PC-3 (cell line): ENCODE measurements around the gene FAM151A. TPM values are rescaled to one million over a fixed set of nuclear protein-coding genes. Genes with fewer than 3 reads are reported as not detected.

Experiments used
- ATAC-seq: fragments of 200-7000 bp; cut with Tn5 transposase; 2 replicates; pipeline ENCODE4 v1.9.1; 2020; ENCODE audit warnings: mild to moderate bottlenecking, moderate library complexity
- BruUV-seq: library from RNA; stranded (reverse); fragments of 400-500 nt; replicated peaks from 2 replicates; lab custom pipeline; 2021; lab: Mats Ljungman, UMichigan
- CTCF ChIA-PET: fragments of 300-600 bp; sonication (Branson Sonifier 250); formaldehyde crosslinking; loops from one replicate; lab custom pipeline; 2022; ENCODE audit warnings: antibody characterized with exemption; lab: Charles Lee
- POLR2A ChIA-PET: fragments of 300-600 bp; sonication (Branson Sonifier 250); formaldehyde crosslinking; loops from one replicate; lab custom pipeline; 2022; ENCODE audit warnings: antibody characterized with exemption; ENCODE audit not compliant: unreplicated experiment; lab: Charles Lee
- DNase-seq: peaks from one replicate; pipeline ENCODE4 v3.0.0-alpha.2; 2015
- H2AFZ ChIP-seq: fragments of 300-600 bp; sonication (generic); 2 replicates; pipeline ENCODE4 v1.6.0; 2016; ENCODE audit warnings: antibody characterized with exemption, low read length
- H3F3A ChIP-seq: fragments of 300-600 bp; sonication (generic); one replicate; pipeline ENCODE4 v1.6.0; 2017; ENCODE audit warnings: antibody characterized with exemption, low read length, control low read depth, mild to moderate bottlenecking; ENCODE audit not compliant: unreplicated experiment
- H3K27ac ChIP-seq: fragments of 300-600 bp; sonication (generic); 2 replicates; pipeline ENCODE4 v1.5.1; 2016; ENCODE audit warnings: mild to moderate bottlenecking, low read length
- H3K27me3 ChIP-seq: fragments of 300-600 bp; sonication (generic); 2 replicates; pipeline ENCODE4 v1.6.1; 2016; ENCODE audit warnings: low read length, mixed read lengths
- H3K36me3 ChIP-seq: fragments of 300-600 bp; sonication (generic); 2 replicates; pipeline ENCODE4 v1.6.1; 2016; ENCODE audit warnings: low read depth, mixed run types, low read length, mixed read lengths
- H3K4me1 ChIP-seq: fragments of 300-600 bp; sonication (generic); 2 replicates; pipeline ENCODE4 v1.5.1; 2016; ENCODE audit warnings: low read length; ENCODE audit not compliant: insufficient read depth
- H3K4me2 ChIP-seq: fragments of 300-600 bp; sonication (generic); 2 replicates; pipeline ENCODE4 v1.6.0; 2016; ENCODE audit warnings: low read length
- H3K4me3 ChIP-seq: fragments of 300-600 bp; sonication (generic); 2 replicates; pipeline ENCODE4 v1.5.1; 2016; ENCODE audit warnings: mild to moderate bottlenecking, low read length, mixed read lengths
- H3K79me2 ChIP-seq: fragments of 300-600 bp; sonication (generic); 2 replicates; pipeline ENCODE4 v1.6.1; 2017; ENCODE audit warnings: low read length, mixed read lengths
- H3K9ac ChIP-seq: fragments of 300-600 bp; sonication (generic); 2 replicates; pipeline ENCODE4 v1.6.0; 2016; ENCODE audit warnings: mild to moderate bottlenecking, low read length
- H3K9me2 ChIP-seq: fragments of 300-600 bp; sonication (generic); replicated peaks from 2 replicates; pipeline ENCODE4 v1.6.1; 2016; ENCODE audit warnings: mixed run types, low read length, mixed read lengths
- H3K9me3 ChIP-seq: fragments of 300-600 bp; sonication (generic); 2 replicates; pipeline ENCODE4 v1.6.1; 2016; ENCODE audit warnings: low read length, mixed read lengths
- H4K20me1 ChIP-seq: fragments of 300-600 bp; sonication (generic); 2 replicates; pipeline ENCODE4 v1.6.1; 2016; ENCODE audit warnings: low read length, mixed read lengths
- CTCF ChIP-seq: fragments of 300-600 bp; sonication (generic); conservative IDR thresholded peaks from 2 replicates; pipeline ENCODE4 v1.5.1; 2017; ENCODE audit warnings: antibody characterized with exemption, low read depth, mild to moderate bottlenecking, low read length
- EZH2 ChIP-seq: fragments of 300-600 bp; sonication (generic); IDR thresholded peaks from one replicate; pipeline ENCODE4 v1.6.1; 2017; ENCODE audit warnings: antibody characterized with exemption, mild to moderate bottlenecking, low read length; ENCODE audit not compliant: unreplicated experiment
- EZH2phosphoT487 ChIP-seq: fragments of 300-600 bp; sonication (generic); IDR thresholded peaks from 2 replicates; pipeline ENCODE4 v1.6.1; 2018; ENCODE audit warnings: mild to moderate bottlenecking, antibody characterized with exemption, low read length, borderline replicate concordance
- intact Hi-C: fragments of 100-400 bp; cut with micrococcal nuclease; formaldehyde crosslinking; loops from 2 replicates; pipeline ENCODE4 v1.9.0; 2023
- total RNA-seq: library from RNA; depleted of rRNA; stranded (reverse); fragments of >200 nt; gene quantifications from 2 replicates; pipeline ENCODE4 v1.2.3, GENCODE V29; 2014

The FAM151A gene
- total RNA-seq, 1 experiment from 2014 or later, result not detected

GRCh38 chr1:54619749-54620148, 3.6 kb downstream of the FAM151A start:
- Histone ChIP-seq H3K4me3 (no peak overlapping the region), H3K27ac (no peak overlapping the region), H3K36me3 (no peaks in the 10 kb centered on the region), H3K4me2 (no peak overlapping the region), H3K79me2 (no peaks in the 10 kb centered on the region), H3F3A (no peaks in the 10 kb centered on the region), H4K20me1 (no peaks in the 10 kb centered on the region), H3K9me3 (no peaks in the 10 kb centered on the region), H3K9ac (no peak overlapping the region), H2AFZ (no peak overlapping the region), H3K4me1 (no peaks in the 10 kb centered on the region), H3K9me2 (no peaks in the 10 kb centered on the region), H3K27me3 (peaks cover 5% of the 10 kb centered on the region; the same call in 1 of the 2 replicates)
- DNase-seq, result no peak
- no peak for ATAC-seq
- TF ChIP-seq CTCF (no peak), EZH2 (no peak), EZH2phosphoT487 (no peak)
- ChIA-PET CTCF (no interaction called here), POLR2A (no interaction called here)
- no TSS peak for BruUV-seq
- intact Hi-C loops, result no loop called here

- Histone ChIP-seq H3K4me3 (no peak overlapping the region), H3F3A (no peaks in the 10 kb centered on the region), H2AFZ (no peak overlapping the region), H3K9me3 (no peaks in the 10 kb centered on the region), H3K79me2 (no peaks in the 10 kb centered on the region), H3K9me2 (no peaks in the 10 kb centered on the region), H3K36me3 (no peaks in the 10 kb centered on the region), H3K4me2 (no peak overlapping the region), H3K4me1 (no peaks in the 10 kb centered on the region), H4K20me1 (no peaks in the 10 kb centered on the region), H3K27ac (no peak overlapping the region), H3K27me3 (no peaks in the 10 kb centered on the region), H3K9ac (no peak overlapping the region)
- DNase-seq (no peak), ATAC-seq (no peak)
- TF ChIP-seq CTCF (no peak), EZH2 (no peak), EZH2phosphoT487 (no peak)
- POLR2A ChIA-PET, result no interaction called here
- intact Hi-C loops, result no loop called here
- CTCF ChIA-PET, result no interaction called here
- BruUV-seq, result no TSS peak
Measured at GRCh38 chr1:54615531-54616279, 7.6 kb downstream of the FAM151A start.

GRCh38 chr1:54614563-54614962, 8.8 kb downstream of the FAM151A start:
- CTCF ChIA-PET, result no interaction called here
- no peak for ATAC-seq
- H3F3A ChIP-seq, result no peaks in the 10 kb centered on the region

More at GRCh38 chr1:54614563-54614962, 8.8 kb downstream of the FAM151A start:
- no peaks in the 10 kb centered on the region for H3K9me3 ChIP-seq
- no peaks in the 10 kb centered on the region for H3K36me3 ChIP-seq
- H3K4me3 ChIP-seq, result no peak overlapping the region
- intact Hi-C loops, result no loop called here
- no peak for DNase-seq
- H3K27ac ChIP-seq, result no peak overlapping the region
- no peaks in the 10 kb centered on the region for H3K9me2 ChIP-seq
- no TSS peak for BruUV-seq
- POLR2A ChIA-PET, result no interaction called here
- H3K9ac ChIP-seq, result no peak overlapping the region
- no peak overlapping the region for H3K4me2 ChIP-seq
- H2AFZ ChIP-seq, result no peak overlapping the region
- no peaks in the 10 kb centered on the region for H3K79me2 ChIP-seq
- no peaks in the 10 kb centered on the region for H3K27me3 ChIP-seq
- no peaks in the 10 kb centered on the region for H4K20me1 ChIP-seq
- TF ChIP-seq EZH2 (no peak), CTCF (no peak), EZH2phosphoT487 (no peak)
- no peaks in the 10 kb centered on the region for H3K4me1 ChIP-seq
